Mesendoderm (in vitro differentiated cells): ENCODE data around the gene QSOX2.

ENCODE experiments used
- DNase-seq: peaks from one replicate; pipeline ENCODE4 v3.0.0; 2013
- H2AK5ac ChIP-seq: 2 replicates; pipeline ENCODE4 v1.6.1; 2013; ENCODE audit warnings: low read length, inconsistent platforms
- H2BK120ac ChIP-seq: 2 replicates; pipeline ENCODE4 v1.6.1; 2013; ENCODE audit warnings: low read depth, mild to moderate bottlenecking, low read length, moderate library complexity, mixed read lengths
- H2BK15ac ChIP-seq: replicated peaks from 2 replicates; pipeline ENCODE4 v1.6.1; 2013; ENCODE audit warnings: low read depth, mild to moderate bottlenecking, moderate library complexity
- H2BK5ac ChIP-seq: 2 replicates; pipeline ENCODE4 v1.6.1; 2013; ENCODE audit warnings: low read length, inconsistent platforms
- H3K18ac ChIP-seq: 2 replicates; pipeline ENCODE4 v1.6.1; 2013; ENCODE audit warnings: mild to moderate bottlenecking, low read length, mixed read lengths
- H3K23ac ChIP-seq: one replicate; pipeline ENCODE4 v1.6.1; 2013; ENCODE audit warnings: low read length
- H3K27ac ChIP-seq: 2 replicates; pipeline ENCODE4 v1.5.1; 2013; ENCODE audit warnings: low read depth, mild to moderate bottlenecking, inconsistent platforms, low read length, moderate library complexity
- H3K27me3 ChIP-seq: 2 replicates; pipeline ENCODE4 v1.6.1; 2013; ENCODE audit warnings: low read length, control low read depth, mild to moderate bottlenecking, inconsistent platforms; ENCODE audit not compliant: insufficient read depth, poor library complexity
- H3K36me3 ChIP-seq: 2 replicates; pipeline ENCODE4 v1.6.1; 2013; ENCODE audit warnings: low read length, inconsistent platforms; ENCODE audit not compliant: control insufficient read depth, insufficient read depth
- H3K4ac ChIP-seq: one replicate; pipeline ENCODE4 v1.6.1; 2013; ENCODE audit warnings: low read depth, mild to moderate bottlenecking, low read length, moderate library complexity
- H3K4me1 ChIP-seq: 2 replicates; pipeline ENCODE4 v1.6.1; 2013; ENCODE audit warnings: low read depth, low read length, inconsistent platforms; ENCODE audit not compliant: control insufficient read depth
- H3K4me2 ChIP-seq: 2 replicates; pipeline ENCODE4 v1.6.1; 2013; ENCODE audit warnings: low read length
- H3K4me3 ChIP-seq: 2 replicates; pipeline ENCODE4 v1.5.1; 2013; ENCODE audit warnings: mild to moderate bottlenecking, low read length
- H3K56ac ChIP-seq: one replicate; pipeline ENCODE4 v1.6.1; 2013; ENCODE audit warnings: low read length
- H3K79me1 ChIP-seq: 2 replicates; pipeline ENCODE4 v1.6.1; 2013; ENCODE audit warnings: low read length, inconsistent platforms
- H3K79me2 ChIP-seq: 2 replicates; pipeline ENCODE4 v1.6.1; 2013; ENCODE audit warnings: mild to moderate bottlenecking, low read length; ENCODE audit not compliant: control insufficient read depth, insufficient read depth
- H3K9ac ChIP-seq: 2 replicates; pipeline ENCODE4 v1.6.1; 2013; ENCODE audit warnings: low read length, inconsistent platforms
- H4K5ac ChIP-seq: one replicate; pipeline ENCODE4 v1.6.1; 2013; ENCODE audit warnings: low read length
- H4K8ac ChIP-seq: one replicate; pipeline ENCODE4 v1.6.1; 2013; ENCODE audit warnings: low read depth, mild to moderate bottlenecking, control low read depth, low read length, moderate library complexity
- whole genome bisulfite sequencing: extraction: QIAGEN DNeasy Blood & Tissue Kit; methylation state at CpG from one replicate; pipeline ENCODE4 v1.1.7; 2013; ENCODE audit warnings: low lambda C conversion rate, missing lambda C conversion rate; ENCODE audit not compliant: insufficient coverage; ENCODE audit errors: extremely low coverage; 5-methylcytosine and 5-hydroxymethylcytosine counted together

Gene QSOX2

GRCh38 chr9:136286987-136287379 lies 41.4 kb upstream of the QSOX2 start:
- H3K23ac ChIP-seq: no peak overlapping the region
- H2BK120ac ChIP-seq: no peak overlapping the region
- no peak for DNase-seq
- H3K4me1 ChIP-seq: no peaks in the 10 kb centered on the region
- H3K36me3 ChIP-seq: no peaks in the 10 kb centered on the region
- H2BK15ac ChIP-seq: no peak overlapping the region
- H2AK5ac ChIP-seq: no peak overlapping the region
- no peaks in the 10 kb centered on the region for H3K79me1 ChIP-seq
- no peak overlapping the region for H3K18ac ChIP-seq
- no peak overlapping the region for H4K5ac ChIP-seq
- no CpG with 5 or more reads among the region's 13 CpGs for WGBS
- H3K56ac ChIP-seq: no peak overlapping the region
- no peak overlapping the region for H3K4me2 ChIP-seq
- no peak overlapping the region for H3K27ac ChIP-seq
- H3K4me3 ChIP-seq: no peak overlapping the region
- H3K79me2 ChIP-seq: no peaks in the 10 kb centered on the region
- H2BK5ac ChIP-seq: no peak overlapping the region
- no peak overlapping the region for H4K8ac ChIP-seq
- no peaks in the 10 kb centered on the region for H3K27me3 ChIP-seq
- H3K9ac ChIP-seq: no peak overlapping the region
- no peak overlapping the region for H3K4ac ChIP-seq

GRCh38 chr9:136286359-136286986 lies 40.9 kb upstream of the QSOX2 start:
- H3K4me2 ChIP-seq: no peak overlapping the region
- no peaks in the 10 kb centered on the region for H3K4me1 ChIP-seq
- H3K56ac ChIP-seq: no peak overlapping the region
- H3K4ac ChIP-seq: no peak overlapping the region
- no peak overlapping the region for H2BK5ac ChIP-seq
- H3K18ac ChIP-seq: no peak overlapping the region
- H4K8ac ChIP-seq: no peak overlapping the region
- no peak overlapping the region for H4K5ac ChIP-seq
- H3K36me3 ChIP-seq: no peaks in the 10 kb centered on the region
- H2AK5ac ChIP-seq: no peak overlapping the region
- H3K79me2 ChIP-seq: no peaks in the 10 kb centered on the region
- no CpG with 5 or more reads among the region's 30 CpGs for WGBS
- H2BK15ac ChIP-seq: no peak overlapping the region
- H3K27me3 ChIP-seq: no peaks in the 10 kb centered on the region
- DNase-seq: no peak
- no peak overlapping the region for H2BK120ac ChIP-seq
- H3K9ac ChIP-seq: no peak overlapping the region
- H3K27ac ChIP-seq: no peak overlapping the region
- H3K79me1 ChIP-seq: no peaks in the 10 kb centered on the region
- H3K4me3 ChIP-seq: no peak overlapping the region
- H3K23ac ChIP-seq: no peak overlapping the region

- no peak overlapping the region for H4K8ac ChIP-seq
- no peak overlapping the region for H3K4me2 ChIP-seq
- H3K4ac ChIP-seq: no peak overlapping the region
- H3K18ac ChIP-seq: no peak overlapping the region
- H3K79me1 ChIP-seq: no peaks in the 10 kb centered on the region
- H3K79me2 ChIP-seq: no peaks in the 10 kb centered on the region
- H3K4me1 ChIP-seq: no peaks in the 10 kb centered on the region
- H2BK120ac ChIP-seq: no peak overlapping the region
- no peak overlapping the region for H3K27ac ChIP-seq
- H2AK5ac ChIP-seq: no peak overlapping the region
- H3K23ac ChIP-seq: no peak overlapping the region
- H2BK5ac ChIP-seq: no peak overlapping the region
- H2BK15ac ChIP-seq: no peak overlapping the region
- no peak overlapping the region for H3K4me3 ChIP-seq
- no peak overlapping the region for H4K5ac ChIP-seq
- WGBS: no CpG with 5 or more reads among the region's 28 CpGs
- no peak overlapping the region for H3K56ac ChIP-seq
- DNase-seq: no peak
- no peaks in the 10 kb centered on the region for H3K36me3 ChIP-seq
- H3K9ac ChIP-seq: no peak overlapping the region
- H3K27me3 ChIP-seq: no peaks in the 10 kb centered on the region
These were observed 40.1 kb upstream of the QSOX2 start for GRCh38 chr9:136285501-136286358.

DNA sequence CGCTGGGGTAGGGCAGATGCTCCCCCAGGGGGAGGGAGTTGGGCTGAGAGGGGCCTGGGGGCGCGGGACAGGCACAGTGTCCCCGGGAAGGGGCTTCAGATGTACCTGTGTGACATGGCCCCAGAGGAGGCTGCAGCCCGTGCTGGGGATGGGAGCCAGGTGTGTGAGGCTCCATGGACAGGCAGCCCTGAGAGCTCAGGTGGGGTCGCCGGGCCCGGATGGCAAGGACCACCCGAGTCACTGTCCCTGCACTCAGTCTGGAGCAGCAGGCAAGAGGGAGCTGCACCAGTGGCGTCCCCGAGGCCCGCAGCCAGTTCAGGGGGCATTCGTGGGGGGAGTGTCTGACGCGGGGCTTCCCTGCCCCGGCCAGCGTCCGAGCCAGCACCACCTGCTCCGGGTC lies 39.3 kb upstream of the QSOX2 start:
- Histone ChIP-seq H4K5ac (no peak overlapping the region), H2BK5ac (no peak overlapping the region), H3K4me1 (no peaks in the 10 kb centered on the region), H3K79me2 (no peaks in the 10 kb centered on the region), H4K8ac (no peak overlapping the region), H2AK5ac (no peak overlapping the region), H3K79me1 (no peaks in the 10 kb centered on the region), H3K27me3 (no peaks in the 10 kb centered on the region), H3K4me3 (no peak overlapping the region), H2BK15ac (no peak overlapping the region), H3K4me2 (no peak overlapping the region), H2BK120ac (no peak overlapping the region), H3K4ac (no peak overlapping the region), H3K18ac (no peak overlapping the region), H3K9ac (no peak overlapping the region), H3K56ac (no peak overlapping the region), H3K23ac (no peak overlapping the region), H3K36me3 (no peaks in the 10 kb centered on the region), H3K27ac (no peak overlapping the region)
- no CpG with 5 or more reads among the region's 19 CpGs for WGBS
- DNase-seq: no peak

DNA sequence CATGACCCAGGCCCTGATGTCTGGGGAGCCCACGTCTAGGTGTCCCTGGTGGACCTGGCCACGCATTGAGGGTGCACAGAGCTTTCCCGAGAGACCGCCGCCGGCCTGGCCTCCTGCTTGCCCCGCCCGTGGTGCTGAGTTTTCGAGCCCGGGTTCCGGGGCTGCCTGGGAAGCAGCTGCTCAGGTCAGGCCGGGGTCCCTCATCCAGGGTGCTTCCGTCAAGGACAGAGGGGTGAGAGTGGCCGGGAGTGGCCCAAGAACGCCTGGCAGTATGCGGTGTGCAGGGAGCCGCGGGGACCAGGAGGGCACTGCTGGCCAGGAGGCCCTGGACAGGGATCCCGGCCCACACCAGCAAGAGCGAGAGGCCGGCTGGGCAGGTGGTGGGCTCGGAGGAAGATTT lies 38.7 kb upstream of the QSOX2 start:
- no peaks in the 10 kb centered on the region for H3K36me3 ChIP-seq
- no peak overlapping the region for H2BK120ac ChIP-seq
- H3K79me2 ChIP-seq: no peaks in the 10 kb centered on the region
- no peak overlapping the region for H2BK5ac ChIP-seq
- H3K4me3 ChIP-seq: no peak overlapping the region
- H3K18ac ChIP-seq: no peak overlapping the region
- H3K27ac ChIP-seq: no peak overlapping the region
- DNase-seq: no peak
- no peak overlapping the region for H3K9ac ChIP-seq
- no peak overlapping the region for H4K8ac ChIP-seq
- no peaks in the 10 kb centered on the region for H3K4me1 ChIP-seq
- H3K4ac ChIP-seq: no peak overlapping the region
- no peak overlapping the region for H3K4me2 ChIP-seq
- no CpG with 5 or more reads among the region's 22 CpGs for WGBS
- H2AK5ac ChIP-seq: no peak overlapping the region
- H2BK15ac ChIP-seq: no peak overlapping the region
- no peak overlapping the region for H3K23ac ChIP-seq
- H4K5ac ChIP-seq: no peak overlapping the region
- no peaks in the 10 kb centered on the region for H3K27me3 ChIP-seq
- H3K79me1 ChIP-seq: no peaks in the 10 kb centered on the region
- no peak overlapping the region for H3K56ac ChIP-seq
